GM18909 (cell line): ENCODE results near the gene PCP2.
A peak's percentile ranks its signal among the peaks of the same experiment; 100 is the strongest.

Experiments
- ATAC-seq: cut with Tn5 transposase; IDR thresholded peaks from one replicate; pipeline ENCODE4 v1.9.1; 2021; ENCODE audit warnings: mild to moderate bottlenecking; ENCODE audit not compliant: unreplicated experiment, poor library complexity

PCP2 gene

GRCh38 chr19:7602935-7603497 is 30.5 kb downstream of the PCP2 start:
- no peak for ATAC-seq

DNA sequence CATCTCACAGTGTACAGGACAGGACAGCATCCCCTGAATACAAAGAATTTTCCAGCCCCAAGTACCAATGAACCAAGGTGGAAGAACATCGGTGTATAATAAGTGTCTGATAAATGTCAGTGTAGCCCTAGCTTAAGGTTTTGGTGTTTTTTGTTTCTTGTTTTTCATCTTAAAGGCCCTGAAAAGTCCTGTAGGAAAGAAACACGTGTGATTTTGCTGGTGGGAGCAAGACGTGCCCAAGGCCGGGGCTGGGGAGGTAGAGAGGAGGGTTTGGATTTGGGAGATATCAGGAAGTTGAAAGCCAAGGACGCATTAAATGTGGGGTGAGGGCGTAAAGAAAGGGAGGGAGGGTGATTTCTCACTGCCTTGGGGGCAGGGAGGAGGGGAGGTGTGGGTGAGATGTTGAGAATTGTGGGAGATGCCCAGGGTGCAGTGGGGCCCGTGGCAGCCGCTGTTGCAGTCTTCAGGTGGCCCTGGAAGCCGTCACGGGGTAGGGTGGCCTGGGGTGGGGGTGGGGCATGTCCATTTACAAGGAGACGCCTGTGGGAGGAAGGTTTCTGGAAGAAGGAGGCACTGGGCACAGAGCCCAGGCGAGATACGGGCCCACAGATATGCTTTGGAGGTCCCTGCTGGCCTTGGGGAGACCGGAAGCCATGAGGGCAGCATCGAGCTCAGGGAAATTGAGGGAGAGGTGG is 31.1 kb downstream of the PCP2 start:
- ATAC-seq = no peak

GRCh38 chr19:7600721-7601120 is 32.8 kb downstream of the PCP2 start:
- no peak for ATAC-seq

DNA sequence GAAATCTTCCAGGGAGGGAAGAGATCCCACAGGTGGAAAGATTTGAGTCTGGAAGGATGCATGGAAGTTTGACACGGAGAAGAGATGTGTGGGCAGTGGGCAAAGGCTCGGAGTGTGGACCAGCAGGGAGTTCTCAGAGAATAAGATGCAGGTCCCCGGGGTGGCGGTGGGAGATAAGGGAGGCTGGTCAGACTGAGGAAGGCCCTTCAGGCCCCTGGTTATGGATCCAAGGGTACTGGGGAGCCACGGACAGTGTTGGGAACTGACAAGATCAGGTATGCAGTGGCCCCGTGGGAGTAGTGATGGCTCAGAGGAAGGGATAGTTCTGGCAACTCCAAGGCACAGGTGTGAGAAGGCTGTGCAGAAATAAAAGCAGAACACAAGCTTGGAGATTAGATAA is 35.3 kb downstream of the PCP2 start:
- ATAC-seq = no peak

- ATAC-seq = no peak
These were observed 35.8 kb downstream of the PCP2 start for GRCh38 chr19:7597689-7598088.

DNA sequence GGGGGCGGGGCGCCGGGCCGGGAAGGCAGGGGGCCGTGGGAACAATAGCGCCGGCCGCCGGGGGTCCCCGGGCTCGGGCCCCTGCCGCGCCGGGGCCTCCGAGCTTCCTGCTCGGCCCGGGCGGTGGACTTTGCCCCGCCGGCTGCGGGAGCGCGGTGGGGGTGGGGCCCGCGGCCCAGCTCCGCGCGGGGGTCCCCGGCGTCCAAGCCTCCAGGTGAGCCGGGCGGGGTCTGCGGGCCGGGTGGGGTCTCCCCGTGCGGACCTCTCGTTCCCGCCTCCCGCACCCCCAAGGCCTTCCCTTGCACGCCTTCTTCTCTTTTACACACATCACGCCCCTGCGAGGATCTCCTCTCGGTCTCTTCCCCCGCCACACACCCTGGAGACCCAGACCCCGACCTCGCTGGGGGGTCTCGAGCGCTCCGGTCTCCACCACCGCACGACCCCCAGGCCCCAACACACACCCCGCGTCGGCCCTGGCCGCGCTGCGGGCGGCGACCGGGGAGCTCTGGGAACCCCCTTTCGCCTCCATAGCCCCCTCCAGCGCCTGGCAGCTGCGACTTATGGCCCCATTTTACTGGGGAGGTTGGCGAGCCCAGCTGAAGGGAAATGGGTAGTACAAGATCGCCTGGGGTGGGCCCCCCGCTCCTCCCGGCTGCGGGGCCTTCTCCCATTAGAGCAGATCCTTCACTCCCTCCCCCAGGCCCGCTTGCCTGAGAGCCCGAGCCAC is 37.1 kb downstream of the PCP2 start:
- ATAC-seq = no peak

GRCh38 chr19:7595466-7596133 is 37.9 kb downstream of the PCP2 start, which contains the start of gene CAMSAP3:
CAMSAP3 (plus strand) TSS chr19:7595863; CDS start chr19:7596003, 140 bp downstream.
- ATAC-seq = peak; percentile 43

DNA sequence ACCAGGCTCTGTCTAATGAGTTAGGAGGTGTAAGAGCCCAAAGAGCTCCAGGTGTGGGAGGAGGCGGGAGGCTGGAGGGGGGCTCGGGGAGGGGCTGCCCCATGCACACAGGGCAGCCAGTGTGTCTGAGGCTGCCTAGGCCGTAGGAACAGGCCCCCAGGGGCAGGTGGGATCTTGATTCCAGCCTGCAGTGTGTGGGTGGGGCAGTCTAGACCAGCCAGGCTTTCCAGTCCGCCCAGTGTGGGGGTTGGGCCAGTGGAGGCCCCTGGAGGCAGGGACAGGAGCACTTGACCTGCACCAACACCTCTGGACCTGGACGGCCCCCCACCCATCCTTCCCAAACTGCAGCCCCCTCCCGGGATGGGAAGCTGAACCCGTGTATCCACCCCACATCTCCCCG is 43.3 kb downstream of the PCP2 start:
- ATAC-seq = no peak

DNA sequence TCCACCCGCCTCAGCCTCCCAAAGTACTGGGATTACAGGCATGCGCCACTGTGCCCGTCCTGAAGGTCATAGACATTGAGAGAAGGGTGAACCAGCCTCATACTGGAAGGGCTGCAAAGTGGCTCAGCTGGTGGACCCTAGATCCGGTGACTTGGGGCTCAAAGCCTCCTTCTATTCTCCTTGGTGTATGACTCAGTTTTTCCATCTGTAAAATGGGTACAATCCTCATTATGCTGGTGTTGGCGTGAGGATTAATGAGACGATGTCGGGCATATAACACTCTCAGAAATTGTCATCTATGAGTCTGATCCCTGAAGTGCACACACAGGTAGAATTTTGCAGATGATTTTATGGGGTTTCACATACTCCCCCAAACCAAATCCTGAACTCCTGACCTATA is 43.7 kb downstream of the PCP2 start:
- no peak for ATAC-seq

- no peak for ATAC-seq
These were observed 51.1 kb downstream of the PCP2 start for GRCh38 chr19:7582446-7582845.
